HL-60 (cell line): ENCODE measurements around the gene FCN1.

Experiments
- CTCF ChIP-seq: IDR thresholded peaks from one replicate; pipeline ENCODE4 v1.5.1; 2011; ENCODE audit warnings: low read length, control low read depth, inconsistent platforms; ENCODE audit not compliant: insufficient read depth
- GABPA ChIP-seq: IDR thresholded peaks from 2 replicates; pipeline ENCODE4 v1.6.1; 2012; ENCODE audit warnings: low read depth
- POLR2AphosphoS5 ChIP-seq: IDR thresholded peaks from 2 replicates; pipeline ENCODE4 v1.6.1; 2012; ENCODE audit warnings: low read depth

GRCh38 chr9:134932606-134933005, 14.9 kb upstream of the FCN1 start:
- TF ChIP-seq POLR2AphosphoS5 (no peak), CTCF (no peak), GABPA (no peak)
